ENCODE measurements around the gene SENP1. TPM values are rescaled to one million over a fixed set of nuclear protein-coding genes. Genes with fewer than 3 reads are reported as not detected.

Gene SENP1
- total RNA-seq, 1 experiment from 2014 or later: 28.8 TPM

GRCh38 chr12:48044396-48044795, 61.5 kb downstream of the SENP1 start:
- no peak overlapping the region for H4K8ac ChIP-seq (replicated peaks; ENCODE audit: insufficient read length, low read depth, low read length)
- Mint-ChIP-seq H3K36me3 (ENCODE audit: insufficient read depth in 1 of 3, low read depth in 3 of 3) (peaks cover 9 to 56% (median 49%) of the 10 kb centered on the region in 3 experiments; a peak in 6 of 7 replicates), H3K4me3 (no peak overlapping the region), H3K27me3 (ENCODE audit: low read depth) (peaks cover 12% of the 10 kb centered on the region), H3K27ac (no peak overlapping the region), H3K9me3 (no peaks in the 10 kb centered on the region), H3K4me1 (peaks cover under 1% of the 10 kb centered on the region in 2 experiments; a peak in 2 of 4 replicates)
- H3K9ac ChIP-seq (ENCODE audit: extremely low read depth, insufficient read length, low read length): no peak overlapping the region
- H3K18ac ChIP-seq (ENCODE audit: insufficient read length, low read depth, low read length): no peak overlapping the region
- H3K23me2 ChIP-seq (ENCODE audit: insufficient read length, low read depth, low read length, poor library complexity, severe bottlenecking): no peaks in the 10 kb centered on the region
- no peaks in the 10 kb centered on the region for H3K27me3 ChIP-seq (ENCODE audit: insufficient read depth, low read length)
- H3K79me2 ChIP-seq (ENCODE audit: insufficient read depth, low read length): no peaks in the 10 kb centered on the region
- no peak overlapping the region for H3K14ac ChIP-seq (ENCODE audit: insufficient read depth, low read length)
- no peak overlapping the region for H3T11ph ChIP-seq (ENCODE audit: low read length)
- no peak overlapping the region for H4K5ac ChIP-seq (ENCODE audit: insufficient read length, low read depth, low read length)
- no peak overlapping the region for H2BK20ac ChIP-seq (ENCODE audit: low read depth, low read length, poor library complexity, severe bottlenecking)
- H3K9me3 ChIP-seq (ENCODE audit: control insufficient read depth, low read depth, low read length): no peaks in the 10 kb centered on the region
- H3K27ac ChIP-seq (ENCODE audit: insufficient read length, low read depth, low read length): no peak overlapping the region
- WGBS (ENCODE audit: extremely low coverage, insufficient read length, low lambda C conversion rate): no CpG with 5 or more reads among the region's 7 CpGs
- H2BK15ac ChIP-seq (ENCODE audit: low read depth, low read length): no peak overlapping the region
- H3K56ac ChIP-seq (ENCODE audit: insufficient read length, low read depth, low read length): no peak overlapping the region
- H4K91ac ChIP-seq (ENCODE audit: insufficient read length, low read depth, low read length): no peak overlapping the region
- no peak overlapping the region for H3K4ac ChIP-seq (ENCODE audit: low read depth, low read length)
- no peak overlapping the region for H3K4me2 ChIP-seq (ENCODE audit: insufficient read depth, insufficient read length, low read length)
- H2AK5ac ChIP-seq (ENCODE audit: insufficient read length, low read length): no peak overlapping the region
- no peaks in the 10 kb centered on the region for H3K4me1 ChIP-seq (ENCODE audit: insufficient read depth, low read length)
- H2BK12ac ChIP-seq (ENCODE audit: insufficient read length, low read depth, low read length): no peak overlapping the region
- H2AFZ ChIP-seq (ENCODE audit: low read length): no peak overlapping the region
- no peaks in the 10 kb centered on the region for H4K20me1 ChIP-seq (ENCODE audit: control insufficient read depth, insufficient read depth, insufficient read length)
- no peak for DNase-seq
- H2BK5ac ChIP-seq (ENCODE audit: insufficient read length, low read length): no peak overlapping the region
- H3K23ac ChIP-seq (ENCODE audit: insufficient read length, low read depth, low read length): no peak overlapping the region
- H3K79me1 ChIP-seq (ENCODE audit: insufficient read depth, low read depth, low read length, poor library complexity, severe bottlenecking): no peaks in the 10 kb centered on the region
- no peak overlapping the region for H2BK120ac ChIP-seq (ENCODE audit: low read depth, low read length, poor library complexity, severe bottlenecking)
- TF ChIP-seq CTCF (conservative IDR thresholded peaks at IDR 0.05): no peak
